Endothelial cell of umbilical vein (primary cell): ENCODE data around the gene OTULIN. TPM values are rescaled to one million over a fixed set of nuclear protein-coding genes. Genes with fewer than 3 reads are reported as not detected.

Source experiments
- BruUV-seq: library from RNA; stranded (reverse); fragments of 400-500 nt; replicated peaks from 2 replicates; lab custom pipeline; 2021; lab: Mats Ljungman, UMichigan
- CTCF ChIA-PET: fragments of 300-600, 350-600 bp; sonication (Branson Sonifier 250); formaldehyde crosslinking; loops from one replicate; lab custom pipeline; 2021; ENCODE audit warnings: antibody characterized with exemption, inconsistent platforms; lab: Charles Lee
- POLR2A ChIA-PET: fragments of 300-600, 350-600 bp; sonication (Branson Sonifier 250); formaldehyde crosslinking; loops from one replicate; lab custom pipeline; 2021; ENCODE audit warnings: antibody characterized with exemption, inconsistent platforms; lab: Charles Lee
- DNase-seq: peaks from one replicate; pipeline ENCODE4 v3.0.0-alpha.2; 2011; ENCODE audit warnings: low read depth, low spot score
- FAIRE-seq: peaks from 2 replicates; lab custom pipeline; 2011; peaks lifted over from hg19 to GRCh38; lab: Jason Lieb, UNC
- H2AFZ ChIP-seq: 2 replicates; pipeline ENCODE4 v1.6.0; 2012; ENCODE audit warnings: low read depth, low read length, control low read depth, inconsistent platforms
- H3K27ac ChIP-seq: 2 replicates; pipeline ENCODE4 v1.5.1; 2011; ENCODE audit warnings: low read depth, mild to moderate bottlenecking, control low read depth, low read length, moderate library complexity; ENCODE audit not compliant: insufficient read depth
- H3K27me3 ChIP-seq, 2 experiments: 2 replicates each; pipeline versions ENCODE4 v1.6.0 to v1.6.1; 2011; ENCODE audit warnings: low read length in 2 of 2, mixed read lengths in 1 of 2; ENCODE audit not compliant: control insufficient read depth in 2 of 2, insufficient read depth in 2 of 2
- H3K36me3 ChIP-seq, 2 experiments: 2 replicates in 1 of 2; 3 replicates in 1 of 2; pipeline ENCODE4 v1.5.1; 2011; ENCODE audit warnings: low read length in 2 of 2, mild to moderate bottlenecking in 1 of 2, moderate library complexity in 1 of 2; ENCODE audit not compliant: control insufficient read depth in 2 of 2, insufficient read depth in 2 of 2; ENCODE audit errors: extremely low read depth in 1 of 2
- H3K4me1 ChIP-seq: 3 replicates; pipeline ENCODE4 v1.5.1; 2011; ENCODE audit warnings: mild to moderate bottlenecking, low read length; ENCODE audit not compliant: control insufficient read depth, insufficient read depth; ENCODE audit errors: extremely low read depth
- H3K4me2 ChIP-seq: 2 replicates; pipeline ENCODE4 v1.6.1; 2011; ENCODE audit warnings: low read length, control low read depth, mixed read lengths; ENCODE audit not compliant: insufficient read depth
- H3K4me3 ChIP-seq, 3 experiments: fragments of 200-600 bp in 1 of 3; sonication (generic), shearing (Covaris generic) in 1 of 3; replicated peaks in 1 of 3; 2 replicates each; pipeline ENCODE4 v1.5.1; 2011 to 2016; ENCODE audit warnings: control low read depth in 3 of 3, low read length in 3 of 3, mild to moderate bottlenecking in 2 of 3, inconsistent platforms in 1 of 3, low read depth in 1 of 3, moderate library complexity in 1 of 3; ENCODE audit not compliant: insufficient read depth in 1 of 3
- H3K79me2 ChIP-seq: 2 replicates; pipeline ENCODE4 v1.6.0; 2012; ENCODE audit warnings: low read length, inconsistent platforms; ENCODE audit not compliant: control insufficient read depth, insufficient read depth
- H3K9ac ChIP-seq: replicated peaks from 2 replicates; pipeline ENCODE3; 2011; ENCODE audit warnings: low read length, control low read depth; ENCODE audit not compliant: insufficient read depth; ENCODE audit errors: extremely low read depth
- H3K9me1 ChIP-seq: replicated peaks from 3 replicates; pipeline ENCODE4 v1.6.0; 2011; ENCODE audit warnings: mild to moderate bottlenecking, low read length; ENCODE audit not compliant: control insufficient read depth, insufficient read depth; ENCODE audit errors: extremely low read depth
- H3K9me3 ChIP-seq: replicated peaks from 2 replicates; pipeline ENCODE4 v1.5.1; 2012; ENCODE audit warnings: low read length, inconsistent platforms; ENCODE audit not compliant: control insufficient read depth, insufficient read depth
- H4K20me1 ChIP-seq: replicated peaks from 2 replicates; pipeline ENCODE3; 2011; ENCODE audit warnings: mild to moderate bottlenecking, low read length; ENCODE audit not compliant: control insufficient read depth, insufficient read depth; ENCODE audit errors: extremely low read depth
- EZH2 ChIP-seq: IDR thresholded peaks from 2 replicates; pipeline ENCODE4 v1.6.1; 2012; ENCODE audit warnings: borderline replicate concordance, low read depth, mild to moderate bottlenecking, moderate library complexity, low read length, inconsistent platforms; ENCODE audit not compliant: severe bottlenecking
- FOS ChIP-seq: IDR thresholded peaks from 2 replicates; pipeline ENCODE4 v1.6.1; 2011; ENCODE audit warnings: mild to moderate bottlenecking, low read length, moderate library complexity, borderline replicate concordance; ENCODE audit not compliant: insufficient read depth
- GATA2 ChIP-seq: IDR thresholded peaks from 2 replicates; pipeline ENCODE4 v1.7.0; 2011; ENCODE audit warnings: low read depth, mild to moderate bottlenecking, moderate library complexity, mixed read lengths, low read length; ENCODE audit not compliant: insufficient read length, insufficient read depth
- JUN ChIP-seq: IDR thresholded peaks from 2 replicates; pipeline ENCODE4 v1.6.1; 2011; ENCODE audit warnings: borderline replicate concordance, low read depth; ENCODE audit not compliant: insufficient read length, insufficient read depth
- MAX ChIP-seq: IDR thresholded peaks from 2 replicates; pipeline ENCODE4 v1.6.1; 2011; ENCODE audit not compliant: insufficient read depth, insufficient read length
- MYC ChIP-seq: IDR thresholded peaks from one replicate; pipeline ENCODE4 v1.6.1; 2011; ENCODE audit warnings: mild to moderate bottlenecking, low read depth, low read length
- POLR2A ChIP-seq: IDR thresholded peaks from 2 replicates; pipeline ENCODE4 v1.6.1; 2012; ENCODE audit warnings: low read depth, mild to moderate bottlenecking, control low read depth, low read length
- POLR2AphosphoS5 ChIP-seq: IDR thresholded peaks from 2 replicates; pipeline ENCODE4 v1.6.1; 2012; ENCODE audit warnings: low read depth, mild to moderate bottlenecking, control low read depth, low read length, moderate library complexity; ENCODE audit not compliant: insufficient read depth
- dilution Hi-C: fragments of 300-500 bp; cut with MboI; formaldehyde crosslinking; loops from one replicate; pipeline ENCODE4 v1.15.0; 2019; ENCODE audit warnings: low sequenced_read_pairs; ENCODE audit not compliant: extremely low pct_ligation_motif_present
- intact Hi-C: fragments of 100-400 bp; cut with micrococcal nuclease; formaldehyde crosslinking; loops from one replicate; pipeline ENCODE4 v1.10.0; 2022
- polyA plus RNA-seq, 4 experiments: library from polyadenylated mRNA; depleted of rRNA in 3 of 4; stranded (reverse) in 3 of 4; unstranded in 1 of 4; fragments of >200 nt; gene quantifications; 2 replicates each; pipeline versions ENCODE4 v1.2.1 to v1.2.3, GENCODE V29; 2011 to 2012; ENCODE audit warnings: missing spikeins in 1 of 4
- total RNA-seq: library from RNA; stranded (reverse); gene quantifications from 2 replicates; pipeline ENCODE4 v1.2.3, GENCODE V29; 2021

The OTULIN gene
- total and polyA plus RNA-seq, 2 donors (not counting 3 experiments of a cell fraction or from before 2014, with no cell fraction given): 7.8 to 30.2 TPM

DNA sequence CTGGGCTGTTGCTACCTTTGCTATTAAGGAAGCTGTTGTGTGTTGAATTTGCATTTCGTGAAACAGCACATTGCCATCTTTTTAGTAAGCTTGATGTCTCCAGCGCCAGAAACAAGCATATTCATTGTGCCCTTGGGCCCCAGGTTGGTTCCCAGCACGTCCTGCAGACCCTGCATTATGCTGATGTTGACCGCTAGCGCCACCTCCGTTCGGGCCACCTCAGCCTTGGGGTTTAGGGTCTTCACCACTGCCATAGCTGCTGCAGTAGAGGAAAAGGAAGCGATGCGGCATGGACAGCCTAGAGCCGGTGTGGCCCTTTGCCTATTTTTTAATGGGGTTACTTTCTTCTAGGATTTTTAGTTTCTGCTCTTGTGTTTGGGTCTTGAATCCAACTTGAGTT lies 23.8 kb upstream of the OTULIN start:
- H3K27me3 ChIP-seq: peaks cover 14 to 25% of the 10 kb centered on the region in 2 experiments
- no peak overlapping the region for H3K9ac ChIP-seq
- no peaks in the 10 kb centered on the region for H4K20me1 ChIP-seq
- intact Hi-C loops (no loop called here), dilution Hi-C loops (loop anchor here (25.0 kb wide), 2 partner anchors 103 to 253 kb away; no protein-coding TSS in a partner anchor)
- H3K4me2 ChIP-seq: no peak overlapping the region
- FAIRE-seq (no peak), DNase-seq (no peak)
- H3K79me2 ChIP-seq: no peaks in the 10 kb centered on the region
- H3K36me3 ChIP-seq: no peaks in the 10 kb centered on the region
- no peaks in the 10 kb centered on the region for H3K9me1 ChIP-seq
- no peak for TF ChIP-seq POLR2AphosphoS5
- TF ChIP-seq MAX: no peak
- no peak for TF ChIP-seq MYC
- no peak for TF ChIP-seq POLR2A
- no peak for TF ChIP-seq FOS
- TF ChIP-seq EZH2: no peak
- TF ChIP-seq GATA2: no peak
- no peak for TF ChIP-seq JUN
- H2AFZ ChIP-seq: no peak overlapping the region
- ChIA-PET POLR2A (interaction anchor here (0.6 kb wide), 1 partner anchor 555 kb away, joined by 3 read pairs; no protein-coding TSS in a partner anchor), CTCF (interaction anchor here (2.5 kb wide), 1 partner anchor 7 kb away, joined by 30 read pairs; no protein-coding TSS in a partner anchor)
- no peaks in the 10 kb centered on the region for H3K4me1 ChIP-seq
- no peaks in the 10 kb centered on the region for H3K9me3 ChIP-seq
- BruUV-seq: no TSS peak
- H3K4me3 ChIP-seq: no peak overlapping the region
- no peak overlapping the region for H3K27ac ChIP-seq
